Adipocyte (in vitro differentiated cells): ENCODE results near the gene CBFA2T3.

Source experiments
- DNase-seq: peaks from one replicate; pipeline ENCODE4 v3.0.0-alpha.2; 2015; ENCODE audit warnings: low read depth
- H3K27me3 ChIP-seq: replicated peaks from 2 replicates; pipeline ENCODE4 v1.7.0; 2013; ENCODE audit warnings: mild to moderate bottlenecking, low read length, moderate library complexity; ENCODE audit not compliant: control insufficient read depth, insufficient read depth
- H3K36me3 ChIP-seq: 2 replicates; pipeline ENCODE4 v1.7.0; 2013; ENCODE audit warnings: low read length, mild to moderate bottlenecking, moderate library complexity; ENCODE audit not compliant: control insufficient read depth, insufficient read depth, severe bottlenecking
- H3K4me1 ChIP-seq: 2 replicates; pipeline ENCODE4 v1.7.0; 2013; ENCODE audit warnings: mild to moderate bottlenecking, low read length, moderate library complexity; ENCODE audit not compliant: control insufficient read depth, insufficient read depth
- H3K4me3 ChIP-seq: 2 replicates; pipeline ENCODE4 v1.7.0; 2013; ENCODE audit warnings: mild to moderate bottlenecking, low read length, moderate library complexity
- H3K9ac ChIP-seq: 2 replicates; pipeline ENCODE4 v1.7.0; 2013; ENCODE audit warnings: mild to moderate bottlenecking, low read length, moderate library complexity
- H3K9me3 ChIP-seq: 2 replicates; pipeline ENCODE4 v1.7.0; 2013; ENCODE audit warnings: mild to moderate bottlenecking, low read length, moderate library complexity; ENCODE audit not compliant: control insufficient read depth

Gene CBFA2T3

GRCh38 chr16:88948781-88949490 lies 28.1 kb downstream of the CBFA2T3 start:
- H3K36me3 ChIP-seq, result no peaks in the 10 kb centered on the region
- H3K9me3 ChIP-seq, result no peaks in the 10 kb centered on the region
- peak; percentile 6 for DNase-seq
- H3K27me3 ChIP-seq, result peaks cover 63% of the 10 kb centered on the region
- no peak overlapping the region for H3K4me3 ChIP-seq
- H3K4me1 ChIP-seq, result peaks cover 4% of the 10 kb centered on the region
- H3K9ac ChIP-seq, result no peak overlapping the region

GRCh38 chr16:88945473-88945872 lies 31.5 kb downstream of the CBFA2T3 start:
- H3K9me3 ChIP-seq, result no peaks in the 10 kb centered on the region
- H3K4me3 ChIP-seq, result no peak overlapping the region
- no peak for DNase-seq
- H3K4me1 ChIP-seq, result no peaks in the 10 kb centered on the region
- no peaks in the 10 kb centered on the region for H3K36me3 ChIP-seq
- H3K9ac ChIP-seq, result no peak overlapping the region
- peaks cover 56% of the 10 kb centered on the region for H3K27me3 ChIP-seq

GRCh38 chr16:88943741-88944140 lies 33.3 kb downstream of the CBFA2T3 start:
- H3K9me3 ChIP-seq, result no peaks in the 10 kb centered on the region
- no peak overlapping the region for H3K9ac ChIP-seq
- no peaks in the 10 kb centered on the region for H3K36me3 ChIP-seq
- no peak overlapping the region for H3K4me3 ChIP-seq
- no peak for DNase-seq
- peaks cover 72% of the 10 kb centered on the region for H3K27me3 ChIP-seq
- peaks cover 6% of the 10 kb centered on the region for H3K4me1 ChIP-seq

- Histone ChIP-seq H3K27me3 (peaks cover 72% of the 10 kb centered on the region), H3K36me3 (no peaks in the 10 kb centered on the region)
Observed at GRCh38 chr16:88943131-88943664, 33.8 kb downstream of the CBFA2T3 start.

GRCh38 chr16:88941913-88942909 lies 34.8 kb downstream of the CBFA2T3 start:
- Histone ChIP-seq H3K9ac (no peak overlapping the region), H3K4me1 (peaks cover 6% of the 10 kb centered on the region), H3K9me3 (no peaks in the 10 kb centered on the region), H3K27me3 (peaks cover 73% of the 10 kb centered on the region), H3K4me3 (no peak overlapping the region), H3K36me3 (no peaks in the 10 kb centered on the region)
- peak; percentile 57 for DNase-seq

More at GRCh38 chr16:88943131-88943664, 33.8 kb downstream of the CBFA2T3 start:
- no peak for DNase-seq
- peaks cover 6% of the 10 kb centered on the region for H3K4me1 ChIP-seq
- H3K9ac ChIP-seq, result no peak overlapping the region
- no peak overlapping the region for H3K4me3 ChIP-seq
- H3K9me3 ChIP-seq, result no peaks in the 10 kb centered on the region

GRCh38 chr16:88940862-88941817 lies 35.9 kb downstream of the CBFA2T3 start:
- no peak overlapping the region for H3K9ac ChIP-seq
- no peaks in the 10 kb centered on the region for H3K36me3 ChIP-seq
- no peak overlapping the region for H3K4me3 ChIP-seq
- no peaks in the 10 kb centered on the region for H3K9me3 ChIP-seq
- H3K4me1 ChIP-seq, result peaks cover 6% of the 10 kb centered on the region
- DNase-seq, result peak; percentile 25
- H3K27me3 ChIP-seq, result peaks cover 69% of the 10 kb centered on the region

- no peak overlapping the region for H3K9ac ChIP-seq
- H3K9me3 ChIP-seq, result no peaks in the 10 kb centered on the region
- H3K4me1 ChIP-seq, result peaks cover 6% of the 10 kb centered on the region
- no peak for DNase-seq
- peaks cover 68% of the 10 kb centered on the region for H3K27me3 ChIP-seq
- H3K36me3 ChIP-seq, result no peaks in the 10 kb centered on the region
- no peak overlapping the region for H3K4me3 ChIP-seq
Observed at GRCh38 chr16:88939972-88940861, 36.8 kb downstream of the CBFA2T3 start.

GRCh38 chr16:88939245-88939971 lies 37.6 kb downstream of the CBFA2T3 start:
- DNase-seq, result peak; percentile 32
- H3K36me3 ChIP-seq, result no peaks in the 10 kb centered on the region
- H3K4me1 ChIP-seq, result peaks cover 6% of the 10 kb centered on the region
- no peaks in the 10 kb centered on the region for H3K9me3 ChIP-seq
- peaks cover 64% of the 10 kb centered on the region for H3K27me3 ChIP-seq
- no peak overlapping the region for H3K9ac ChIP-seq
- H3K4me3 ChIP-seq, result peak overlapping the region; percentile 54

- Histone ChIP-seq H3K4me3 (no peak overlapping the region), H3K9me3 (no peaks in the 10 kb centered on the region), H3K27me3 (peaks cover 63% of the 10 kb centered on the region), H3K4me1 (peaks cover 6% of the 10 kb centered on the region), H3K36me3 (no peaks in the 10 kb centered on the region), H3K9ac (no peak overlapping the region)
- DNase-seq, result peak; percentile 24
Observed at GRCh38 chr16:88938777-88939244, 38.2 kb downstream of the CBFA2T3 start.
